Mucosa of rectum (tissue), 2 donors: ENCODE results near the gene ELAPOR2.
"Not testable (repeated sequence)": the region's sequence is repeated elsewhere in the genome, so short reads cannot be mapped to it uniquely, and the experiment has no call there.

ENCODE experiments used
- H3K27ac ChIP-seq, 2 donors: one replicate each; pipeline ENCODE4 v1.7.0; 2013; ENCODE audit warnings: inconsistent platforms in 2 of 2, low read depth in 2 of 2, low read length in 2 of 2
- H3K27me3 ChIP-seq, 2 donors: one replicate each; pipeline ENCODE4 v1.7.0; 2013; ENCODE audit warnings: low read length in 2 of 2; ENCODE audit not compliant: control insufficient read depth in 2 of 2, insufficient read depth in 2 of 2
- H3K36me3 ChIP-seq, 2 donors: one replicate each; pipeline ENCODE4 v1.7.0; 2013; ENCODE audit warnings: low read length in 2 of 2; ENCODE audit not compliant: control insufficient read depth in 2 of 2, insufficient read depth in 2 of 2
- H3K4me1 ChIP-seq, 2 donors: one replicate each; pipeline ENCODE4 v1.7.0; 2013; ENCODE audit warnings: low read length in 2 of 2, mild to moderate bottlenecking in 1 of 2; ENCODE audit not compliant: control insufficient read depth in 2 of 2, insufficient read depth in 2 of 2
- H3K4me3 ChIP-seq, 2 donors: one replicate each; pipeline ENCODE4 v1.7.0; 2013; ENCODE audit warnings: low read length in 2 of 2
- H3K9ac ChIP-seq, 2 donors: one replicate each; pipeline ENCODE4 v1.7.0; 2013; ENCODE audit warnings: low read length in 2 of 2, low read depth in 1 of 2, mild to moderate bottlenecking in 1 of 2
- H3K9me3 ChIP-seq, 2 donors: one replicate each; pipeline ENCODE4 v1.7.0; 2013; ENCODE audit warnings: low read length in 2 of 2; ENCODE audit not compliant: control insufficient read depth in 2 of 2
- donor health status: healthy.
- donor health status: Normal muscosa, but diverticular disease.

Gene ELAPOR2

DNA sequence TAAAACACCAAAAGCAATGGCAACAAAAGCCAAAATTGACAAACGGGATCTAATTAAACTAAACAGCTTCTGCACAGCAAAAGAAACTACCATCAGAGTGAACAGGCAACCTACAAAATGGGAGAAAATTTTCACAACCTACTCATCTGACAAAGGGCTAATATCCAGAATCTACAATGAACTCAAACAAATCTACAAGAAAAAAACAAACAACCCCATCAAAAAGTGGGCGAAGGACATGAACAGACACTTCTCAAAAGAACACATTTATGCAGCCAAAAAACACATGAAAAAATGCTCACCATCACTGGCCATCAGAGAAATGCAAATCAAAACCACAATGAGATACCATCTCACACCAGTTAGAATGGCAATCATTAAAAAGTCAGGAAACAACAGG lies 14.7 kb downstream of the ELAPOR2 start:
- H3K27me3 ChIP-seq, H3K4me1 ChIP-seq, H3K4me3 ChIP-seq, H3K27ac ChIP-seq, H3K9ac ChIP-seq, H3K9me3 ChIP-seq, H3K36me3 ChIP-seq: not testable (repeated sequence)

DNA sequence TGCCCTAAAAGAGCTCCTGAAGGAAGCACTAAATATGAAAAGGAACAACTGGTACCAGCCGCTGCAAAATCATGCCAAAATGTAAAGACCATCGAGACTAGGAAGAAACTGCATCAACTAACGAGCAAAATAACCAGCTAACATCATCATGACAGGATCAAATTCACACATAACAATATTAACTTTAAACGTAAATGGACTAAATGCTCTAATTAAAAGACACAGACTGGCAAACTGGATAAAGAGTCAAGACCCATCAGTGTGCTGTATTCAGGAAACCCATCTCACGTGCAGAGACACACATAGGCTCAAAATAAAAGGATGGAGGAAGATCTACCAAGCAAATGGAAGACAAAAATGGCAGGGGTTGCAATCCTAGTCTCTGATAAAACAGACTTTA lies 17.9 kb downstream of the ELAPOR2 start:
- H3K4me3 ChIP-seq, H3K9me3 ChIP-seq, H3K4me1 ChIP-seq, H3K36me3 ChIP-seq, H3K9ac ChIP-seq, H3K27ac ChIP-seq, H3K27me3 ChIP-seq: not testable (repeated sequence)

DNA sequence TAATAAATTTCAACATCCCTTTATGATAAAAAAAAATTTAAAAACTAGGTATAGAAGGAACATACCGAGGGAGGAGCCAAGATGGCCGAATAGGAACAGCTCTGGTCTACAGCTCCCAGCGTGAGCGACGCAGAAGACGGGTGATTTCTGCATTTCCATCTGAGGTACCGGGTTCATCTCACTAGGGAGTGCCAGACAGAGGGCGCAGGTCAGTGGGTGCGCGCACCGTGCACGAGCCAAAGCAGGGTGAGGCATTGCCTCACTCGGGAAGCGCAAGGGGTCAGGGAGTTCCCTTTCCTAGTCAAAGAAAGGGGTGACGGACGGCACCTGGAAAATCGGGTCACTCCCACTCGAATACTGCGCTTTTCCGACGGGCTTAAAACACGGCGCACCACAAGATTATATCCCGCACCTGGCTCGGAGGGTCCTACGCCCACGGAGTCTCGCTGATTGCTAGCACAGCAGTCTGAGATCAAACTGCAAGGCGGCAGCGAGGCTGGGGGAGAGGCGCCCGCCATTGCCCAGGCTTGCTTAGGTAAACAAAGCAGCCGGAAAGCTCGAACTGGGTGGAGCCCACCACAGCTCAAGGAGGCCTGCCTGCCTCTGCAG lies 19.7 kb downstream of the ELAPOR2 start:
- H3K9me3 ChIP-seq, H3K4me1 ChIP-seq, H3K36me3 ChIP-seq, H3K27me3 ChIP-seq: not testable (repeated sequence)
- H3K4me3 ChIP-seq: peak overlapping the region; percentile 16 to 55
- H3K9ac ChIP-seq: peak overlapping the region in 1 of 2 donors; percentile 38
- H3K27ac ChIP-seq: peak overlapping the region in 1 of 2 donors; percentile 61

DNA sequence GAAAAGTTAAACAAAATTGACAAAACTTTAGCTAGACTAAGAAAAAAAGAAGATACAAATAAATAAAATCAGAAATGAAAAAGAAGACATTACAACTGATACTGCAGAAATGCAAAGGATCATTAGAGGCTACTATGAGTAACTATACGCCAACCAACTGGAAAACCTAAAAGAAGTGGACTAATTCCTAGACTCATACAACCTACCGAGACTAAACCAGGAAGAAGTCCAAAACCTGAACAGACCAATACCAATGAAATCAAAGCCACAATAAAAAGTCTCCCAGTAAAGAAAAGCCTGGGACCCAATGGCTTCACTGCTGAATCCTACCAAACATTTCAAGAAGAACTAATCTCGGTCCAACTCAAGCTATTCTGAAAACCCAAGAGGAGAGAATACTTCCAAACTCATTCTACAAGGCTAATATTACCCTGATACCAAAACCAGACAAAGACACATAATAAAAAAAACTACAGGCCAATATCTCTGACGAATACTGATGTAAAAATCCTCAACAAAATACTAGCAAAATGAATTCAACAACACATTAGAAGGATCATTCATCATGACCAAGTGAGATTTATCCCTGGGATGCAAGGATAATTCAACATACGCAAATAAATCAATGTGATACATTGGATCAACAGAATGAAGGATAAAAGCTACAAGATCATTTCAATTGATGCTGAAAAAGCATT lies 20.3 kb downstream of the ELAPOR2 start:
- H3K4me1 ChIP-seq: no peaks in the 10 kb centered on the region
- H3K36me3 ChIP-seq: no peaks in the 10 kb centered on the region
- H3K27ac ChIP-seq: peak overlapping the region in 1 of 2 donors; percentile 61
- H3K9ac ChIP-seq: peak overlapping the region in 1 of 2 donors; percentile 38
- H3K27me3 ChIP-seq: no peaks in the 10 kb centered on the region
- H3K4me3 ChIP-seq: peak overlapping the region; percentile 16 to 55
- no peaks in the 10 kb centered on the region for H3K9me3 ChIP-seq

DNA sequence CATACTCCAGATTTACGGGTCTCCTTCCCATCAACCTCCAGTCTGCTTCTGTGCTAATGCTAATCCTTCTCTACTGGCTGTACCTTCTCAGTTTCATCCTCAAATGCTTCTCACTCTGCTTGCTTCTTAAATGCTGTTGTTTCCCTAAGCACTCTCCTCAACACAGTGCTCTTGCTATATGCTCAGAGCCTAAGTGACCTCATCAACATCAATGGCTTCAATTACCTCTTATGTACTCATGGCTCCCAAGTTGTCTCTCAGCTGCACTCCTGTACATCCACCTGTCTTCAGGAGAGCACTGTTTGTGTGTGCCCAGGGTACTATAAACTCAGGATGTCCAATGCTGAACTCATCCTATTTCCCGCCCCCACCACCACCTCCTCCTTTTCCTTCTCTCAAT lies 22.5 kb downstream of the ELAPOR2 start:
- H3K4me1 ChIP-seq: no peaks in the 10 kb centered on the region
- H3K36me3 ChIP-seq: no peaks in the 10 kb centered on the region
- H3K4me3 ChIP-seq: no peak overlapping the region
- H3K9me3 ChIP-seq: no peaks in the 10 kb centered on the region
- H3K9ac ChIP-seq: no peak overlapping the region
- no peak overlapping the region for H3K27ac ChIP-seq
- no peaks in the 10 kb centered on the region for H3K27me3 ChIP-seq

DNA sequence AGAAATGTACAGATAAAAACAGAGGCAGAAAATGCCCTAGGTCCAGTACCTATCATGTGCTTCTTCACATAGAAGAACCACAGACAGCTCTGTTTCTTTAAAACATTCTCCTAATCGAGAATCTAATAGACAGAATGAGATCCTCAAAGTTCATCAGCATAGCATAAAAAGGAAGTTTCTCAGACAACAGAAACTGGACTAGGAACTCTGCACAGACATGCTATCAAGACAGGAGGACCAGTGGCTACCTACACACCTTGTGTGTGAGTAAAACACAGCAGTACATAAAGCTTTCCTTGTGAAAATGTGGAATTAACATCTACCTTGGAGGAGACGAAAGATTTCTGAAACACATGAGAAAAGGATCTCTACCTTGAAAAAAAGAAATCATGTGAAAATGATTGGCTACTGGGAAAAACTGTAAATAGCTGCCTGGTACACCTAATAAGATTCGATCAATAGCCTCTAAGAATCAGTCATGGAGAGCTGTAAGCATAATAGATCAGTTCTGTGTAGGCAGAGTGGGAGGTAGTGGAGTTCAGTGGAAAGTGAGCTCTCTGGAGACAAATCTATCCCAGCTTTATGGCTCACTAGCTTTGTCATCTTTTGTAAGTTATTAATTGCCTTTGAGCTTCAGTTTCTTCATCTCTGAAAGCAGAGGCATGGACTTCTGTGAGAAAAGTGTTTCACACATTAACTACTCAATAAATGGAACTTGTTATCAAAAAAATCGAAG lies 26.7 kb downstream of the ELAPOR2 start:
- Histone ChIP-seq H3K4me3 (no peak overlapping the region), H3K27me3 (no peaks in the 10 kb centered on the region), H3K4me1 (no peaks in the 10 kb centered on the region), H3K27ac (no peak overlapping the region), H3K9me3 (no peaks in the 10 kb centered on the region), H3K9ac (no peak overlapping the region), H3K36me3 (no peaks in the 10 kb centered on the region)

DNA sequence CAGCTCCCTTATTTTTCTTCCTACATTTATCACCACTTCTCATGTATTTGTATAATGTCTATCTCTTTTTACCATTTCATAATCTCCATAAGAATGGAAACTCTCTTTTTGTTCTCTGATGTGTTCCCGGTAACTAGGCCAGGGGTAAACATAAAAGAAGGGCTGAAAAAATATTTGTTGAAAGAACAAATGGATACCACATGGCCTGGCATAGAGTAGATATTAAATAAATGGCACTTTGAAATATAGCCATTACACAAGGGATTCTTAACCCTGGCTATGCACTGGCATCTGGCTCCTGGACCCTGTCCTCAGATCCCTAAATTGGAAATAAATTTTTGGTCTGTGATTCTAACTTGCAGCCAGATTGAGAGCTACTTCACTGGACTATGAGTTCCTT lies 30.4 kb downstream of the ELAPOR2 start:
- H3K4me3 ChIP-seq: no peak overlapping the region
- H3K9ac ChIP-seq: no peak overlapping the region
- no peaks in the 10 kb centered on the region for H3K9me3 ChIP-seq
- H3K4me1 ChIP-seq: no peaks in the 10 kb centered on the region
- H3K36me3 ChIP-seq: no peaks in the 10 kb centered on the region
- H3K27ac ChIP-seq: no peak overlapping the region
- no peaks in the 10 kb centered on the region for H3K27me3 ChIP-seq

DNA sequence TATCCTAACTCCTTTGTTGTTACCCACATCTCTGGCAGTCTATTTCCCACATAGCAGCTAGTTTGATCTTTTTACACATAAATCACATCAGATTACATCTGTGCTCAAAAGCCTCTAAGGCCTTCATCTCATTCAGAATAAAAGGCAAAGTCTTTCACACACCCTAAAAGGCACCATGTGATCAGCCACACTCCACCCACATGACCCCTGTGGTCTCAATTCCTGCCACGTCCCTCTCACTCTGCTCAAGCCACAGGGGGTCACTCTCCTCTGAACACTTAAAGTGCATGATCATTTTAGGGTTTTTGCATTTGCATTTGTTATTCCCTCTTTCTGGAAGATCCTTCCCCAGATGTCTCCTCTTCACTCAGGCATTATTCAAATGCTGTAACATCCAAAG lies 30.8 kb downstream of the ELAPOR2 start:
- Histone ChIP-seq H3K9ac (no peak overlapping the region), H3K27ac (no peak overlapping the region), H3K4me1 (no peaks in the 10 kb centered on the region), H3K27me3 (no peaks in the 10 kb centered on the region), H3K9me3 (no peaks in the 10 kb centered on the region), H3K36me3 (no peaks in the 10 kb centered on the region), H3K4me3 (no peak overlapping the region)

DNA sequence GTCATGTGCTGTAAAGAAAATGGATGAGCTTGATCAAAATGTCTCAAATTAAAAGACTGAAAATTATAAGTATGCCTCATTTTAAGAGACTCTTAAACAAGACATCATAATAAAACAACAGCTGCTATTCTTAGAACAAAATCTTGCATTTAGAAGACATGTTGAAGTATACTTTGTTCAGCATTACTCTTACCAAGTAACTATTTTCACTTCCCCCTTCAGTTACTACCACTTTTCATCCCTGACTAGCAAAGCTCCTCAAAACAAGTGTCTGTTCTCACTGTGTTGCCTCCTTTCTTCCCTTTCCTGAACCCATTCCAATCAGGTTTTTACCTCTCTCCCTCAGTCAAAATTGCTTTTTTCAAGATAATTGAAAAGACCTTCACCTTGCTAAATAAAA lies 31.6 kb downstream of the ELAPOR2 start:
- Histone ChIP-seq H3K9me3 (no peaks in the 10 kb centered on the region), H3K4me1 (no peaks in the 10 kb centered on the region), H3K4me3 (no peak overlapping the region), H3K9ac (no peak overlapping the region), H3K36me3 (no peaks in the 10 kb centered on the region), H3K27ac (no peak overlapping the region), H3K27me3 (no peaks in the 10 kb centered on the region)

DNA sequence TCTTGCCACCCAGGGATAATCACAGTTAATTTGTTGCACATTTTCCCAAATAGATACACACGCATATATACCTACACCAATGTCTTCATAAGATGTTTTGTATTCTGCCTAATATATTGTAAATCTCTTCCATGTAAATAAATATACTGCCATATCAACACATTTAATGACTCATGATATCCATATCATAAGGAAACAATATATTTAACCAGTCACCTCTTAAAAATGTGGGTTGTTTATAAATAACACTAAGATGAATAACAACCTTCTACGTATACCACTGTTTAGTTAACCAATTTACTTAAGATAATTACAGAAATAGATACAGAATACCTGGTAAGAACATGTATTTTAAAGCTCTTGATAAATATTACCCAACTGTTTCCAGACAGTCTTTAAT lies 38.2 kb downstream of the ELAPOR2 start:
- H3K4me3 ChIP-seq: no peak overlapping the region
- no peak overlapping the region for H3K27ac ChIP-seq
- no peaks in the 10 kb centered on the region for H3K4me1 ChIP-seq
- H3K9ac ChIP-seq: no peak overlapping the region
- H3K27me3 ChIP-seq: no peaks in the 10 kb centered on the region
- no peaks in the 10 kb centered on the region for H3K9me3 ChIP-seq
- H3K36me3 ChIP-seq: no peaks in the 10 kb centered on the region
